Fibroblast of lung (primary cell): ENCODE data around the gene GGCT.

Experiments
- CTCF ChIP-seq, 2 donors: IDR thresholded peaks in 1 of 2; conservative IDR thresholded peaks in 1 of 2; 1 replicate in 1 of 2; 2 replicates in 1 of 2; pipeline ENCODE4 v1.5.1; 2011 to 2012; ENCODE audit warnings: low read length in 2 of 2, control low read depth in 1 of 2, inconsistent platforms in 1 of 2, low read depth in 1 of 2, mild to moderate bottlenecking in 1 of 2
- EZH2 ChIP-seq: IDR thresholded peaks from 2 replicates; pipeline ENCODE4 v1.5.1; 2012; ENCODE audit warnings: low read length, control low read depth, mild to moderate bottlenecking; ENCODE audit errors: missing control alignments

GRCh38 chr7:30473903-30474302 is 30.7 kb downstream of the GGCT start:
- no peak for TF ChIP-seq CTCF (conservative IDR thresholded peaks at IDR 0.05 in 1 of 2, IDR thresholded peaks at IDR 0.05 in 1 of 2; ENCODE audit: low read depth in 1 of 2, low read length in 2 of 2)
- no peak for TF ChIP-seq EZH2
